Mesenchymal stem cell (in vitro differentiated cells and primary cell): ENCODE data around the gene CELSR1.

Experiments used
- DNase-seq: peaks from one replicate; pipeline ENCODE4 v3.0.0-alpha.2; 2013
- H2AFZ ChIP-seq: one replicate; pipeline ENCODE4 v1.6.1; 2013; ENCODE audit warnings: low read depth, mild to moderate bottlenecking, control low read depth, inconsistent platforms, low read length, moderate library complexity
- H2AK5ac ChIP-seq: 2 replicates; pipeline ENCODE4 v1.6.1; 2013; ENCODE audit warnings: low read length, moderate library complexity, mild to moderate bottlenecking, inconsistent platforms; ENCODE audit not compliant: severe bottlenecking
- H2BK120ac ChIP-seq: one replicate; pipeline ENCODE4 v1.6.1; 2013; ENCODE audit warnings: low read depth, mild to moderate bottlenecking, inconsistent platforms, low read length, moderate library complexity
- H2BK12ac ChIP-seq, 2 experiments: one replicate each; pipeline ENCODE4 v1.6.1; 2013; ENCODE audit warnings: inconsistent platforms in 2 of 2, low read length in 2 of 2, mild to moderate bottlenecking in 2 of 2, moderate library complexity in 2 of 2, control low read depth in 1 of 2
- H2BK15ac ChIP-seq: one replicate; pipeline ENCODE4 v1.6.1; 2013; ENCODE audit warnings: mild to moderate bottlenecking, low read depth, inconsistent platforms; ENCODE audit not compliant: poor library complexity, severe bottlenecking
- H2BK5ac ChIP-seq: 2 replicates; pipeline ENCODE4 v1.6.1; 2013; ENCODE audit warnings: low read depth, mild to moderate bottlenecking, low read length, control low read depth, inconsistent platforms; ENCODE audit not compliant: poor library complexity, severe bottlenecking
- H3K14ac ChIP-seq, 2 experiments: one replicate each; pipeline ENCODE4 v1.6.1; 2013; ENCODE audit warnings: inconsistent platforms in 2 of 2, low read length in 2 of 2, control low read depth in 1 of 2, mild to moderate bottlenecking in 1 of 2, moderate library complexity in 1 of 2
- H3K18ac ChIP-seq, 2 experiments: one replicate each; pipeline ENCODE4 v1.6.1; 2013; ENCODE audit warnings: inconsistent platforms in 2 of 2, low read length in 2 of 2, control low read depth in 1 of 2, low read depth in 1 of 2, mild to moderate bottlenecking in 1 of 2
- H3K23ac ChIP-seq, 2 experiments: one replicate each; pipeline ENCODE4 v1.6.1; 2013; ENCODE audit warnings: inconsistent platforms in 2 of 2, low read length in 2 of 2, mild to moderate bottlenecking in 2 of 2, moderate library complexity in 2 of 2, control low read depth in 1 of 2
- H3K27ac ChIP-seq: 2 replicates; pipeline ENCODE4 v1.5.1; 2013; ENCODE audit warnings: mild to moderate bottlenecking, moderate library complexity, low read length, control low read depth, inconsistent platforms; ENCODE audit not compliant: poor library complexity, severe bottlenecking
- H3K27me3 ChIP-seq, 2 experiments: 2 replicates each; pipeline versions ENCODE4 v1.6.1 to v1.7.0; 2013; ENCODE audit warnings: low read length in 2 of 2, mild to moderate bottlenecking in 2 of 2, moderate library complexity in 2 of 2, control low read depth in 1 of 2, inconsistent platforms in 1 of 2; ENCODE audit not compliant: control insufficient read depth in 1 of 2, insufficient read depth in 1 of 2
- H3K36me3 ChIP-seq, 2 experiments: 2 replicates each; pipeline versions ENCODE4 v1.6.1 to v1.7.0; 2013; ENCODE audit warnings: low read length in 2 of 2, control low read depth in 1 of 2, inconsistent platforms in 1 of 2, low read depth in 1 of 2, mild to moderate bottlenecking in 1 of 2; ENCODE audit not compliant: insufficient read depth in 2 of 2, control insufficient read depth in 1 of 2
- H3K4ac ChIP-seq, 2 experiments: one replicate each; pipeline ENCODE4 v1.6.1; 2013; ENCODE audit warnings: inconsistent platforms in 2 of 2, low read length in 2 of 2, mild to moderate bottlenecking in 2 of 2, moderate library complexity in 2 of 2, control low read depth in 1 of 2, low read depth in 1 of 2
- H3K4me1 ChIP-seq: 2 replicates; pipeline ENCODE4 v1.6.1; 2013; ENCODE audit warnings: low read depth, low read length, control low read depth; ENCODE audit not compliant: control insufficient read depth, insufficient read depth
- H3K4me2 ChIP-seq: 2 replicates; pipeline ENCODE4 v1.6.1; 2013; ENCODE audit warnings: low read length, mild to moderate bottlenecking, inconsistent platforms; ENCODE audit not compliant: poor library complexity, severe bottlenecking
- H3K4me3 ChIP-seq, 2 experiments: 2 replicates each; pipeline versions ENCODE4 v1.5.1 to v1.7.0; 2013; ENCODE audit warnings: low read length in 2 of 2, mild to moderate bottlenecking in 2 of 2, control low read depth in 1 of 2, low read depth in 1 of 2; ENCODE audit not compliant: insufficient read depth in 1 of 2
- H3K79me1 ChIP-seq: replicated peaks from 2 replicates; pipeline ENCODE4 v1.6.1; 2013; ENCODE audit warnings: mild to moderate bottlenecking, control low read depth, low read length, inconsistent platforms; ENCODE audit not compliant: poor library complexity, severe bottlenecking
- H3K9ac ChIP-seq: 2 replicates; pipeline ENCODE4 v1.7.0; 2013; ENCODE audit warnings: mild to moderate bottlenecking, low read length, moderate library complexity
- H3K9me3 ChIP-seq: 2 replicates; pipeline ENCODE4 v1.7.0; 2013; ENCODE audit warnings: mild to moderate bottlenecking, low read length; ENCODE audit not compliant: control insufficient read depth
- H4K8ac ChIP-seq: one replicate; pipeline ENCODE4 v1.6.1; 2013; ENCODE audit warnings: inconsistent platforms, mild to moderate bottlenecking, low read length, moderate library complexity
- H4K91ac ChIP-seq: one replicate; pipeline ENCODE4 v1.6.1; 2013; ENCODE audit warnings: mild to moderate bottlenecking, low read length, inconsistent platforms
- WGBS: methylation state at CpG from one replicate; pipeline ENCODE4 v1.1.7; 2013; ENCODE audit warnings: mixed read lengths; 5-methylcytosine and 5-hydroxymethylcytosine counted together

Gene CELSR1

GRCh38 chr22:46453006-46453828, 84.2 kb downstream of the CELSR1 start:
- Histone ChIP-seq H3K79me1 (peaks cover 49% of the 10 kb centered on the region), H3K4me2 (no peak overlapping the region), H3K27ac (no peak overlapping the region), H3K4ac (no peak overlapping the region), H3K18ac (no peak overlapping the region), H3K14ac (no peak overlapping the region), H2BK15ac (no peak overlapping the region), H3K36me3 (peaks cover 0 to 17% of the 10 kb centered on the region in 2 experiments), H2AFZ (no peak overlapping the region), H3K27me3 (peaks cover 0 to 82% of the 10 kb centered on the region in 2 experiments), H2BK12ac (no peak overlapping the region), H3K4me3 (no peak overlapping the region), H3K4me1 (peaks cover 49% of the 10 kb centered on the region), H2BK5ac (no peak overlapping the region), H2AK5ac (peak overlapping the region; percentile 14), H3K9me3 (no peaks in the 10 kb centered on the region), H3K23ac (no peak overlapping the region), H2BK120ac (no peak overlapping the region), H4K91ac (no peak overlapping the region), H3K9ac (no peak overlapping the region), H4K8ac (no peak overlapping the region)
- 76% methylated on average over 31 of the region's 31 CpGs for WGBS
- no peak for DNase-seq

GRCh38 chr22:46452195-46453005, 85.0 kb downstream of the CELSR1 start:
- Histone ChIP-seq H2BK5ac (no peak overlapping the region), H3K23ac (no peak overlapping the region), H3K27me3 (peaks cover 0 to 80% of the 10 kb centered on the region in 2 experiments), H3K14ac (no peak overlapping the region), H3K9me3 (no peaks in the 10 kb centered on the region), H3K27ac (no peak overlapping the region), H2AK5ac (no peak overlapping the region), H3K4ac (no peak overlapping the region), H2BK12ac (no peak overlapping the region), H4K8ac (no peak overlapping the region), H3K4me1 (peaks cover 46% of the 10 kb centered on the region), H3K18ac (no peak overlapping the region), H3K79me1 (peaks cover 51% of the 10 kb centered on the region), H2AFZ (no peak overlapping the region), H3K4me2 (no peak overlapping the region), H3K9ac (no peak overlapping the region), H2BK120ac (no peak overlapping the region), H3K4me3 (no peak overlapping the region), H3K36me3 (peaks cover 0 to 17% of the 10 kb centered on the region in 2 experiments), H2BK15ac (no peak overlapping the region), H4K91ac (no peak overlapping the region)
- 85% methylated on average over 15 of the region's 16 CpGs for WGBS
- no peak for DNase-seq

DNA sequence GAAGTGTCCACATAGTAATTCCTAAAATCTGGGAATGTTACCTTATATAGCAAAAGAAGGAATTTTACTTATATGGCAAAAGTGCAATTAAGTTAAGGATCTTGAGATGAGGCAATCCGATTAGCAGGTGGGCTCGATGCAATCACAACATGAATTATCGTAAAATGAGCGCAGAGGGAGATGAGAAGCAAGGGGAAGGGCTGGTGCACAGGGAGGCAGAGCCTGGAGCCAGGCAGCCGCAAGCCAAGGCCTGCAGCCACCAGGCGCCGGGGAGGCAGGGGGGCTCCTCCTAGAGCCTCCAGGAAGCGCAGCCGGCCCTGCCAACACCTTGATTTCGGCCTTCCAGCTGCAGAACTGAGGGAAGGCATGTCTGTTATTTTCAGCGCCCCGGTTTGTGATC, 85.7 kb downstream of the CELSR1 start:
- Histone ChIP-seq H3K4ac (no peak overlapping the region), H2AK5ac (no peak overlapping the region), H2AFZ (no peak overlapping the region), H3K27ac (no peak overlapping the region), H3K23ac (no peak overlapping the region), H4K8ac (no peak overlapping the region), H2BK120ac (no peak overlapping the region), H3K18ac (no peak overlapping the region), H3K14ac (no peak overlapping the region), H3K79me1 (peaks cover 51% of the 10 kb centered on the region), H2BK12ac (no peak overlapping the region), H2BK15ac (no peak overlapping the region), H3K9me3 (no peaks in the 10 kb centered on the region), H4K91ac (no peak overlapping the region), H3K4me2 (no peak overlapping the region), H3K27me3 (peaks cover 0 to 85% of the 10 kb centered on the region in 2 experiments), H3K4me1 (peaks cover 44% of the 10 kb centered on the region), H2BK5ac (no peak overlapping the region), H3K4me3 (no peak overlapping the region), H3K36me3 (peaks cover 0 to 17% of the 10 kb centered on the region in 2 experiments), H3K9ac (no peak overlapping the region)
- WGBS: 88% methylated on average over 12 of the region's 12 CpGs
- no peak for DNase-seq

DNA sequence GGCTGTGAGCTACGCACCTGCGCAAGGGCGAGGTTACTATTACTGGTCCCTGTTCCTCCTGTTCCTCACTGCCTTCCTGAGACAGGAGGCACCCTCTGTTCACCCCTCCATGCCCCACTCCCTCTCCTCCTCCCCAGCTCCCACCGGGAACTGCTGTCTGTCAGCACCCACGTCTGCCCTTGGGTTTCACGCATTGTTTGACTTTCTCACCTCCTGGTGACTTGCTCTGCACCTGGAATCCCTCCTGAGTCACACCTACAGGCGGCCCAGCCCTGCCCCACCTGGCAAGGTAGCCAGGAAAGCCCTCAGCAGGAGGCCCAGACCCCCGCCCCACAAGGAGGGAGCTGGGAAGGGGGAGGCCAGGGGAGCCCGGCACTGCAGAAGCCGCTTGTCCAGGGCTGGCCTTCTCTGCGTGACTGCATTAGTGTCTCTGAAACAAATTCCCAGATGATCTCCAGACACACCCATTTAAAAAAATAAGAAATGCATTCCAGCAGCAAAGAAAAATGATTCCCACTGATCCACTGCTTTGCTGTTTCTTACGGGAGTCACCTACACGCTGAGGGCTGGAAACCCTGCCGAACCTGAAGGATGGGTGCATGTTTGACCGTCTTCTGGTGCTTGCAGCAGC, 86.4 kb downstream of the CELSR1 start:
- Histone ChIP-seq H3K9ac (no peak overlapping the region), H3K4me1 (peaks cover 43% of the 10 kb centered on the region), H3K4me2 (no peak overlapping the region), H4K8ac (no peak overlapping the region), H2BK120ac (no peak overlapping the region), H3K18ac (no peak overlapping the region), H2BK5ac (no peak overlapping the region), H3K27me3 (peaks cover 0 to 91% of the 10 kb centered on the region in 2 experiments), H3K4ac (no peak overlapping the region), H4K91ac (no peak overlapping the region), H3K79me1 (peaks cover 51% of the 10 kb centered on the region), H2AFZ (no peak overlapping the region), H3K14ac (no peak overlapping the region), H3K4me3 (no peak overlapping the region), H2BK12ac (no peak overlapping the region), H3K9me3 (no peaks in the 10 kb centered on the region), H3K23ac (no peak overlapping the region), H3K36me3 (peaks cover 0 to 21% of the 10 kb centered on the region in 2 experiments), H2AK5ac (no peak overlapping the region), H2BK15ac (no peak overlapping the region), H3K27ac (no peak overlapping the region)
- no peak for DNase-seq
- whole genome bisulfite sequencing: 76% methylated on average over 15 of the region's 15 CpGs
